Putamen (tissue), 1 donor: ENCODE measurements around the gene R3HCC1L.

Source experiments
- DNase-seq: peaks from one replicate; pipeline ENCODE4 v3.0.0-alpha.2; 2016; ENCODE audit warnings: low spot score

R3HCC1L gene

DNA sequence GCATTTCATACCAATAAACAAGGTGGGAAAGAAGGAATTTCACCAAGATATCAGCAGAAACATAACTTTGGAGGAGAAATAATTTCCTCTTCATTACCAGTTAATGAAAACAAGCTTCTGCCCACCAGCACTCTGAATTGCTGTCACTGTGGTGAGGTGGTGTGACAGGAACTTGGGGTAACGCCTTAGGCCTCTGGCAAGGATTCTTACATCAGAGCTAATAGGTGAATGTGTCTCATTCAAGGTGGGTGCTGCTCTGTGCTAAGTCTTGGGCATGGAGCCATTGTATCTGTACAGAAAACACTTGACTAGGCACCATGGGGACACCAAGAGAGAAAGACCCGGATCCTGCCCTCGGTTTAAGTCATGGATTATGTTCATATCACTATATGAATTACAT is 141.9 kb downstream of the R3HCC1L start:
- no peak for DNase-seq

DNA sequence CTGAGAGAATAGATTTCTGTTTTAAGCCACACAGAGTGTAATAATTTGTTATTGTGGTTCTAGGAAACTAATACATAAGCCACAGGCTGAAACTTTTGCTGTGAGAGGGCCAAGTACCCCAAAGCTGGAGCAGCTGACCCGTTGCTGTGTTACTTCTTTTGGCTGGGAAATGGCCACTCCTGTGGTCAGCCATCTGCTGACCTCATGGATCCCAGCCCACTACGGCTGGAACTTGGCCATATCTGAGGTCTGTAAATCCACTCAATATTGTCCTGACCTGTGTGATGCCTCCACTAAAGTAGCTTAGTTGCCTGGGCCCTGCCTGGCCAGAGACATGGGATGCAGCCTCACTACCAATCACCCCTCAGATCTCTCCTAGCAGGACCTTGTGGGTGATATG is 151.0 kb downstream of the R3HCC1L start:
- DNase-seq = no peak

DNA sequence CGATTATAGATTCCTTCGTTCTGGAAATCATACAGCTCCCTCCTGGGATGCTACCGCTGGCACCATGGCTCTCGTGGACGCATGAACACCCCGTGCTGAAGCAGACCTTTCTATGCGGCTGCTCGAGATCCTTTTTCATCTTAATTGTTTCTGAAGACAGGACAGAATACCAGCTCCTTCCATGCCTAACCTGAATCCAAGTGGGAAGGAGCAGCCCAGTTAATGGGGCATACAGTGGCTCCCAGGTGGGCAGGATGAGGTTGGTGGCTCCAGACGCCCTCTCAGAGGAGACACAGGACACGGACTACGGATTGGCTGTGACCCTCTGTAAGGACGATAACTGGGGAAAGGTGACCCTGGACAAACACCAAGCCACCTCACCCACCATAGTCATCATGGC is 152.0 kb downstream of the R3HCC1L start:
- DNase-seq = no peak

DNA sequence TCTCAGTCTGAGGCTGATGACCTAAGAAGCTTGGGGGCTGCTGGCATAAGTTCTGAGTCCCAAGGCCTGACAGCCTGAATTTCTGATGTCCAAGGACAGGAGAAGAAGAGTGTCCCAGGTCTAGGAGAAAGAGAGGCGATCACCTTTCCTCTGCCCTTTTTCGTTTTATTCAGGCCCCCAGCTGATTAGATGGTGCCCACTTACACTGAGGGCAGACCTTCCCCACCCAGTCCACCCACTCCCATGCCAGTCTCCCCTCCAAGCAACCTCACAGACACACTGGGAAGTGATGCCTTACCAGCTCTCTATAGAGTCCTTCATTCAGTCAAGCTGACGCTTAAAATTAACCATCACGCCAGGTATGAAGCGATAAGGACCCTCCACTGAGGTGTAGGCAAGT is 152.9 kb downstream of the R3HCC1L start:
- DNase-seq = no peak

DNA sequence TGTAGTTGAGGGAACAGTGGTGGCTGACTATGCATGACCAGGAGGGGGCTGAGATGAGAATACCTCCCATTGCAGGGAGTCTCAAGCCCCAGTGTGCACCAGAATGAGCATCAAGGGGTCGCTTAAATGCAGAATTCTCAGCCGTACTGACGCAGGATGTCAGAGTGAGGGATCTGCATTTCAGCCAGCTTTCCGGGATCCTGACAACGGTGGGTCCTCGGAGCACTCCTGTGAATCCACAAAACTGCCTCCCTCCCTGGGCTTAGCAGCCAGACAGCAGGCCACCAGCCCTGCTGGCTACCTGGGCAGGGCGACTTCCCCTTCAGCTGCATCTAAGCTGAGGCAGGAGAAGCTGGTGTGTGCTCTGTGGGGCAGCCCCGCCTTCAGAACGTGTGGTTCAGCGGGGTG is 155.3 kb downstream of the R3HCC1L start:
- DNase-seq = no peak

DNA sequence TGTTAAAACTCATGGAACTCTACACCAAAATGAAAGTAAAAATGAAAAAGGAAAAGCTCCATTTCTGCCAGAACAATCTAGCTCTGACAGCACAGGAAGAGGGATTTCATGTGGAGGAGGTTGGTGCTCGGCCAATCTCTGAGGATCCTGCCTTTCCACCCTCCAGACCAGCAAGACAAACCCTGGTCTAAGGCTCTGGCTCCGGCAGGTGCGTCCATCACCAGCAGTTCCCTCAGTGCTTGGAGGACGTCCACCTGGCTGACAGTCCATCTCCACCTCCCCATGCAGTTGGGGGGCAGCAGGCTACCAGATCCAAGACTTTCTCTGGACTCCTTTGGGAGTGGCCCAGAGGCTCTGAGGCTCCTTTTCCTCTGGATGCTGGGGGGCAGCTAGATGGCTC is 158.5 kb downstream of the R3HCC1L start:
- DNase-seq = no peak

DNA sequence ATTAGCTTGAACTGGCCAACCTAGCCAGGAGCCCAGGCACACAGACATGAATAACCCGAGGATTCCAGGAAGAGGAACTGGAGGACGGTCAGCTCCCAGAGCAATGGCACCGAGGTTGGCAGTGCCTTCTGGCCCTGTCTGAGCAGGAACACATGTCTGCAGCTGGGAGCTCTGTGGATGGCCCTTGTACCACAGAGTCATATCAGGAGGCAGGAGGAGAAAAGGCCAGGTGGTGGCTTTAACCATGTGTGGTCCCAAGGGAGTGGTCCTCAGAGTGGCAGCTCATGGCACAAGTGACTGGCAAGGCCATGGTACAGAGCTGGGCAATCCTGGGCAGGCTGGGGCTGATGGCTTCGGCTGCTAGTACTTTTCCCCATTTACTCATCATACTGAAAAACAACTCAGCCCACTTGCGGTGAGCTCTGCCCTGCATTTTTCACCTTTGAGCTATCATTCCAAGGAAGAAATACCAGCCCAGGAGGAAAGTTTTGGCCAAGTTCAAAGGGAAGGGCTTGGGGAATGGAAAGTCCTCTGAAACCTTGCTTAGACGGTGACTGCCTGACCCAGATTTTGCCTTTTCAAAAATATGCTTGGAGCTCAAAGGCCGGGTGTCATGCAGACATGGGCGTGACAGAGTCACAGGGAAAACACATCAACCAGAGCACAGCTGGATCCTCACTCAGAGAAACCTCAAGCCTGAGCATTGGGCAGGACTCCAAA is 159.3 kb downstream of the R3HCC1L start:
- DNase-seq = no peak

DNA sequence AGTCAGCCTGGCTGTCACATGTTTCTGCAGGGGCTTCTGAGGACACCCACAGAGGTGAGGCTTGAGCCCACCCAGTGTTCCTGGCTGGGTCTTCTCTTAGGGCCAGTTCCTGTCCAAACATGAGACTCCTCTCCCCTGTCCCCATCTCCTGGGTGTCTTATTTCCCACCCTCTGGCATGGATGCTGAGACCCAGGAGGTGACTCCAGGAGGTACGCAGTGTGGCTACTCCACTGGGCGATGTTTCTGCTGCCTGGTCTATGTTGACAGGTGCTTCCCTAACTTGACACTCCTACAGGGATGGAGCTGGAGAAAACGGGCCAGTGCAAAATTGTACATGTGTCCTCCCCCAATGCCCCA is 159.8 kb downstream of the R3HCC1L start:
- DNase-seq = no peak
